AG09319 (cell line): ENCODE data around the gene RASGRP4.

Source experiments
- DNase-seq: peaks from one replicate; pipeline ENCODE4 v3.0.0-alpha.2; 2010; ENCODE audit warnings: low read depth; ENCODE audit errors: extremely low read depth
- TF ChIP-seq, protein P1 (sequence below): IDR thresholded peaks from 2 replicates; pipeline ENCODE4 v1.5.1; 2011; ENCODE audit warnings: low read depth, mild to moderate bottlenecking, inconsistent platforms, low read length, moderate library complexity

Gene RASGRP4

DNA sequence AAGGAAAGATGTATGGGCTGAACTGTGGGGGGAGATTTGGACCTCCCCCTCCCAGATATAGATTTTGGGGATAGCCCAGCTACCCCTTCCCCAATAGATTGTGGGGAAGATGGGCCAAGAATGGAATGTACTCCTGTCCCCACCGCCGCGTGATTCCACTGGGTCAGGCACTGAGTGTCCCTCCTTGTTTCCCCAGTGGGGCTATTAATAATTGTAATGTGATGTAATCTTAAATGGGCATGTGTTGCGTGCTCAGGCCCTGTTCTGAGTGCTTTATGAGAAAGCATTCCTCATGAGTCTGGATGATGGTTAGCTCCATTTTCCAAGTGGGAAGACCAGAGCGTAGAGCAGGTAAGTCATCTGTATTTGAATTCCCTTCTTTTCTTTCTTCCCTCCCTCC lies 50.3 kb downstream of the RASGRP4 start:
- no peak for DNase-seq
- TF ChIP-seq, protein P1, sequence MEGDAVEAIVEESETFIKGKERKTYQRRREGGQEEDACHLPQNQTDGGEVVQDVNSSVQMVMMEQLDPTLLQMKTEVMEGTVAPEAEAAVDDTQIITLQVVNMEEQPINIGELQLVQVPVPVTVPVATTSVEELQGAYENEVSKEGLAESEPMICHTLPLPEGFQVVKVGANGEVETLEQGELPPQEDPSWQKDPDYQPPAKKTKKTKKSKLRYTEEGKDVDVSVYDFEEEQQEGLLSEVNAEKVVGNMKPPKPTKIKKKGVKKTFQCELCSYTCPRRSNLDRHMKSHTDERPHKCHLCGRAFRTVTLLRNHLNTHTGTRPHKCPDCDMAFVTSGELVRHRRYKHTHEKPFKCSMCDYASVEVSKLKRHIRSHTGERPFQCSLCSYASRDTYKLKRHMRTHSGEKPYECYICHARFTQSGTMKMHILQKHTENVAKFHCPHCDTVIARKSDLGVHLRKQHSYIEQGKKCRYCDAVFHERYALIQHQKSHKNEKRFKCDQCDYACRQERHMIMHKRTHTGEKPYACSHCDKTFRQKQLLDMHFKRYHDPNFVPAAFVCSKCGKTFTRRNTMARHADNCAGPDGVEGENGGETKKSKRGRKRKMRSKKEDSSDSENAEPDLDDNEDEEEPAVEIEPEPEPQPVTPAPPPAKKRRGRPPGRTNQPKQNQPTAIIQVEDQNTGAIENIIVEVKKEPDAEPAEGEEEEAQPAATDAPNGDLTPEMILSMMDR, result no peak

DNA sequence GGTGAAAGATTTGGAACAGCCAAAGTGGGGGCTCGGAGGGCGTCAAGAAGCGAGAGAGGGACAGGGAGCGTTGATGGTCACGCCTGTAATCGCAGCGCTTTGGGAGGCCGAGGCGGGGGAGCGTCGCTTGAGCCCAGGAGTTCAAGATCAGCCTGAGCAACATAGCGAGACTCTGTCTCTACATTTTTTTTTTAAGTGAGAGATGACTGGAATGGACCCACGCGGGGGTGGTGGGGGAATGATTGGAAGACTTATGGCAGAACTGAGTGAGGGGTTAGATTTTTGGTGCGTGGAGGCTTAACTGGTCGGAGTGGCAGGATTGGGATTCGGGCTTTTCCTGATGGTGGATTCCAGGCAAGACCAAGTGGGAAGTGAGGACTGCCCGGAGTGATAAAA lies 50.9 kb downstream of the RASGRP4 start:
- DNase-seq, result no peak
- TF ChIP-seq, protein P1, result no peak

DNA sequence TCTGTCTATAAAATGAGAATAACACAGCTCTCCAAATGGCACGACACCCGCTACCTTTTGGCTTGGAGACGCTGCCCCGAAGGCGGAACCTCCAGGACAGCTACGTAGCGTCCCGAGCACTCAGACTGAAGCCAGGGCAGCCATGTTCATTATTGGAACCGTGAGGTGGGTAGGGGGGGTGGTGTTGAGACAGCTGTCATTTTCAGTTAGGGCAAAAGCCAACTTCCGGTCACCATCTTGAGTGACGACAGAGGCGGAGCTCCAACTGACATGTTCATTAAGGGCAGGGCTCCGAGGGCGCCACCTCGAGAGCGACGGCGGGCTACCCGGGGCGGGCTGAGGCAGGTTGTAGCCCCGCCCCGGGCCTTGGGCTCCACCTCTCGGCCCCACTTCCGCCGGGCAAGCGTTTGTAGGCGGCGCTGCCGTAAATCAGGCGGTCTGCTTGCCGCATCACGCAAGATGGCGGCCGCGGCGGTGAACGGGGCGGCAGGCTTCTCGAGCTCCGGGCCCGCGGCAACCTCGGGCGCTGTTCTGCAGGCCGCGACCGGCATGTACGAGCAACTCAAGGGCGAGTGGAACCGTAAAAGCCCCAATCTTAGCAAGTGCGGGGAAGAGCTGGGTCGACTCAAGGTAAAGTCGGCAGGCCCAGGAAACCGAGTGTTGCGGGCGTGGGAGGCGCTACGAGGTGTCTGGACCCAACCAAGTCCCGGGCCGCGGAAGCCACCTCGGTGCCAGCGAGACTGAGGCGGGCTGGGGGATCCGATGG lies 51.5 kb downstream of the RASGRP4 start, which contains the start of gene PSMD8:
PSMD8 (plus strand) TSS at position 240 of the 766 bp plus-strand sequence; CDS start at position 271, 31 bp downstream.
- peak; percentile 96 for DNase-seq
- TF ChIP-seq, protein P1, result peak; percentile 20

DNA sequence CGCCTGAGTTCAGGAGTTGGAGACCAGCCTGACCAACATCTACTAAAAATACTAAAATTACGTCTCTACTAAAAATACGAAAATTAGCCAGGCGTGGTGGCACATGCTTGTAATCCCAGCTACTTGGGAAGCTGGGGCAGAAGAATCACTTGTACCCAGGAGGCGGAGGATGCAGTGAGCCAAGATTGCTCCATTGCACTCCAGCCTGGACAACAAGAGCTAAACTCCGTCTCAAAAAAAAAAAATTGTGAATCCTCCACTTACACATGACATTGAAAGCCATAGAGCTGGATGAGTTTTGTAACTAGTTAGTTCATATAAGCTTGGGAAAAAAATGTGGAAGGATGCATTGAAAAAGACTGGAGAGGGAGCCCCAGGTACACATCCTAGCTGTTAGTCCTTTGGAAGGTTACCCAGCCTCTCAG lies 52.1 kb downstream of the RASGRP4 start:
- TF ChIP-seq, protein P1, result no peak
- DNase-seq, result no peak

DNA sequence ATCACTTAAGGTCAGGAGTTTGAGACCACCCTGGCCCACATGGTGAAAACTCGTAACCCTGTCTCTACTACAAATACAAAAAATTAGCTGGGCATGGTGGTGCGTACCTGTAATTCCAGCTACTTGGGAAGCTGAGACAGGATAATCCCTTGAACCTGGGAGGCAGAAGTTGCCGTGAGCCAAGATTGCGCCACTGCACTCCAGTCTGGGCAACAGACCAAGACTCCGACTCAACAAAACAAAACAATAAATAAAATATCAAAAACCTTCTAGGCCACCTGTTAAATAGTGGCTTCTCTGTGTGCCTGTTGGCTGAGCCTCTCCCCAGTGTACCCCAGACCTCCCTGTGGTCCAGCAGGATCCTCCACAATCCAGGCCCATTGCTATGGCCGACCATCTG lies 54.9 kb downstream of the RASGRP4 start:
- TF ChIP-seq, protein P1, result no peak
- no peak for DNase-seq

DNA sequence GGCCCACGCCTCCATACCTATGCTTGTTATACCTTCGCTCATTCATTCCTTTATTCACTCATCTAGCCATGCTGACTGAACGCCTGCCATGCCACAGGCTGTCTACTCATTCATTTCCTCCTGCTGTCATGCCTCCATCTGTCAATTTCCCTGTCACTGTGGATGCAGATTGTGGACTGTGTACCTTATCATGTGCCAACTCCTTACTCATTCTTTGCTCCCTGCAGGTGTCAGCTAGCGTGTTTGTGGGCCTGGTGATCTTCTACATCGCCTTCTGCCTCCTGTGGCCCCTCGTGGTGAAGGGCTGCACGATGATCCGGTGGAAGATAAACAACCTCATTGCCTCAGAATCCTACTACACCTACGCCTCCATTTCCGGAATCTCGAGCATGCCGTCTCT lies 55.7 kb downstream of the RASGRP4 start:
- TF ChIP-seq, protein P1, result no peak
- no peak for DNase-seq

DNA sequence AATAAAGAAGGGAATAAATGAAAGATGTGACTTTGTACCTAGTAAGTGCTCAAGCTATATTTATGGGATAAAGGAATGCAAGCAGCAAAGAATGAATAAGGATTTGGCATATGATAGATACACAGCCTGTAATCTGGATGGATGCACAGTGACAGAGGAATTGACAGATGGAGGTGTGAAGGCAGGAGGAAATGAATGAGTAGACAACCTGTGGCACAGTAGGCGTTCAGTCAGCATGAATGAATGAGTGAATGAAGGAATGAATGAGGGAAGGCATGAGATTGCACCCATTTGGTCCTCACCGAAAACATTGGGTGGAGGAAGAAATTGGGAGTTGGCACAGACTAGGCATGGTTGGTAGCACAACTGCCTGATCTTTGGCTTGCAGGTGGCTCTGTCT lies 56.4 kb downstream of the RASGRP4 start:
- no peak for DNase-seq
- TF ChIP-seq, protein P1, result no peak
